NCI-H1694 (cell line): ENCODE measurements around the gene RASGRP2.

ENCODE experiments used
- DNase-seq: peaks from one replicate; lab custom pipeline; 2025; lab: John Stamatoyannopoulos, UW

The RASGRP2 gene

DNA sequence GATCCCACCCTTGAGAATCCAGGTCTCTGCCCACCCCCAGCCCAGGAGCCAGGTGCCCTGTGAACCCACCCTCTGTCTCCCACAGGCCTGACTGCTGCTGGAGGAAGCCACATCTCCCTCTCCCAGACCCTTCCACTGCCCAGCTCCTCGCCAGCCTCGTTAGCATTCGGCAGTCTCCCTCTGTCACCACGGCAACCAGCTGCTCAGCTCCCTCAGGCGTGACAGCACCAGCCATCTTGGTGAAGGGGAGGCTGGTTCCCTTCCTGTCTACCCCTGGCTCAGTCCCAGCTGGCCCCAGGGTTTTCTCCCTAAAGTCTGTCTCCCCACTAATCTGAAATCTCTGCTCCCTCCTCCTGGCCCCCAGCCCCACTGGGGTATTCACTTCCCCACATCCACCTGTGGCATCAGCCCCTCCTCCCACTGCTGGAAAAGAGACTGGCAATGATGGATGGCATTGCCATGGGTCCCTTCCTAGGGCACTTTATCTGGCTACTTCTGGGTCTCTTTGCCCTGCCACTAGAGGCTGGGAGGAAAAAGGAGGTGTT is 49.0 kb downstream of the RASGRP2 start:
- peak; percentile 9 for DNase-seq

DNA sequence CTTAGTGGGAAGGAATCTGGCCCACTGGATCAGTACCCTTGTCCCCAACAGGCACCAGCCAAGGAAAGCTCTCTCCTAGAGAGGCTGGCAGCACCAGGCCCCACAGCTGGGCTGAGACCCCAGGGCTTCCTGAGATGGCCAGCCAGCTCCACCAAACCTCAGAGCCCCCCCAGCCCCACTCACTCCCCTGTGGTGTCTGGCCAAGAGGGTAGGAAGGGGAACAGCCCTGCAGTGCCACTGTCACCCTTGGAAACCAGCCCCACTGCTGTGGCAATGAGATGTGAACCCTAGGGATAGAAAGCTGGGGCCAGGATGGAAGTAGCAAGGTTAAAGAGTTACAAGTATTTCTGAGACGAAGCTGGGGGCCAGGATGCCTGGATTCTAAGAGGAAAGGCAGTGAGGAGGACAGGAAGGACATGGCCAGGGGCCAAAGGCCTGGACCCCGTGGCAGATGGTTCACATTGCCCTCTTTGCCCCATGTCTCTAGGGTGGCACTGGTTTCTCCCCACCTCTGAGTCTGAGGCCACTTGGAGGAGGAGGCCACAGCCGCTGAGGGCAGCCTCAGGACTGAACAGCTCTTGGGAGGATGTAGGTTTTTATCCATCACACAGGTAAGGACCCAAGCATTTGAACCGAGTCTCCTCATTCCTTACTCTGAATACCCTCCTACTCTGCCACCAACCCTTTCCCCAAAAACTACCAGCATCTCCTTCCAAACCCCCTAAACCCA is 49.8 kb downstream of the RASGRP2 start:
- no peak for DNase-seq

DNA sequence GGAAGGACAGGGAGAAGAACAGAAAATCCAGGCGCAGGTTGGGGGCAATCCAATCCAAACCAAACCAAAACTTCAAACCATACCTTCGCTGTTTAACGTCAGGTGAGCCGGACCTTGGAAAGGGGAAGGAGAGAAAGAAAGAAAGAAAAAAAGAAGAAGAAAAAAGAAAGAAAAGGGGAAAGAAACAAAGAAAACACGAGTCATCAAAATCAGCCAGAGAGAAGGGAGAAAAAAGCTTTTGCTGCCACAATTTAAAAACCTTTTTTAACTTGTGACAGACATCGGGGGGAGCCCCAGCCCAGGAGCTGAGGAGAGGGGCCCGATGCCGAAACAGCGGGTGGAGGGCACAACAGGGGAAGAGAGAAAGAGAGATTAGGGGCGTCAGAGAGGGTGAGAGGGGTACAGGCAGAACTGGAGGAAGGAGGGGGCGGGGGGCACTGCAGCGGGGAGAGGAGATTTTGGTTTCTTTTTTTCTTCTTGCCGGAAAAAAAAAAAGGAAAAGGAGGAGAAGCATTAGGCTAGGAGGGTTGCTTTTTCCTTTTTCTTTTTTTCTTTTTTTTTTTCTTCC is 51.1 kb downstream of the RASGRP2 start:
- DNase-seq, result no peak

DNA sequence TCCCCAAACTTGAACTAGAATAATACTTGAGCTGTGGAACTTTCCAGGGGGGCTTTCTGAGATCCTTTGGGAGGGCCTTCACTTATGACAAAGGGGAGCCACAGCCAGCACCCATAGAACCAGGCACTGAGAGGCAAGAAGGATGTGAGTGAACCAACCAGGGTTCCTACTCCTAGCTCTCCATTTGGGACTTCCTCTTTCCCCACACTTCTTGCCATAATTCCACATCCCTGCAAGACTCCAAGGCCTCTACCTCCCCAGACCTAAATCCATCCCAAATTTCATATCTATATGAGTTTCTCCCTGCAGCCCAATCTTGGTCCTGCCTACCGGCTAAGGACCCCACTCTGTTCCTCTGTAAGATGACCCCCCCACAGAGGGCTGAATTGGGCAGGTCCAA is 52.4 kb downstream of the RASGRP2 start:
- no peak for DNase-seq

DNA sequence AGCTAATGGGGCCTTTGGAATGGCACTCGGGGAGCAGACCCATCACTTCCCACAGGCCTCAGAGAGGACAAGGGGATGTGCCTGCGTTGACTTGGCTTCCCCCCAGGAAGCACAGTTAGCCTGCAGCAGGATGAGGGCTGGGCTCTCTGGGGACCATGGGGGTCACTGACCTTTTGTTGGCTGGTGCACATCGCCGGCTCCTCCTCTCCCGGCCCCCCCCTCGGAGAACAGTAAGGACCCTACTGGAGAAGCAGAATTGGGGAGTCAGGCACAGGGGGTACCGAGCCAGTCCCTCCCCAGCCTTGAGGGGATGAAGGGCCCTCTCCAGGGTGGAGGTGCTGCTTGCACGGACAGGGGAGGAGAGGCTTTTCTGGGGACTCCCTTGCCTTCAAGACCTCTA is 53.7 kb downstream of the RASGRP2 start:
- DNase-seq, result no peak

DNA sequence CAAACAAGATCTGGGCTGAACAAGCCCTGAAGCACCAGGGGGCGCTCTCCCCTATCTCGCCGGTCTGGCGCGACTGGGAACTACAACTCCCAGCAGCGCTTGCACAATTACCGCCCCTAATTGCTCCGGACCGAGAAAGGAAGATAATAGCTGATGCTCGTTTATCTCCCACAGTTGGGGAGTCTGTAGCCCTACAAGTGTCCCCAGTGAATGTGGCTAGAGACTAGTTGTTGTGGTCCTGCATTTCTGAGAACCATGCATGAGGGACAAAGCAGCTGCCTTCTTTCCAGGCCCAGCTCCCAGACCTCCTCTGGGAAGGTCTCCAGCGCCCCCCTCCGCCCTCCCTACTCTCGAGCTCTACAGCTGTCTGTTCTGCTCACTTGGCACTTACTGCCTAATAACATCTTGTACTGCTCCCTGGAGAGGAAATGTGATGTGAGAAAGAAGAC is 55.4 kb downstream of the RASGRP2 start:
- DNase-seq, result peak; percentile 90

DNA sequence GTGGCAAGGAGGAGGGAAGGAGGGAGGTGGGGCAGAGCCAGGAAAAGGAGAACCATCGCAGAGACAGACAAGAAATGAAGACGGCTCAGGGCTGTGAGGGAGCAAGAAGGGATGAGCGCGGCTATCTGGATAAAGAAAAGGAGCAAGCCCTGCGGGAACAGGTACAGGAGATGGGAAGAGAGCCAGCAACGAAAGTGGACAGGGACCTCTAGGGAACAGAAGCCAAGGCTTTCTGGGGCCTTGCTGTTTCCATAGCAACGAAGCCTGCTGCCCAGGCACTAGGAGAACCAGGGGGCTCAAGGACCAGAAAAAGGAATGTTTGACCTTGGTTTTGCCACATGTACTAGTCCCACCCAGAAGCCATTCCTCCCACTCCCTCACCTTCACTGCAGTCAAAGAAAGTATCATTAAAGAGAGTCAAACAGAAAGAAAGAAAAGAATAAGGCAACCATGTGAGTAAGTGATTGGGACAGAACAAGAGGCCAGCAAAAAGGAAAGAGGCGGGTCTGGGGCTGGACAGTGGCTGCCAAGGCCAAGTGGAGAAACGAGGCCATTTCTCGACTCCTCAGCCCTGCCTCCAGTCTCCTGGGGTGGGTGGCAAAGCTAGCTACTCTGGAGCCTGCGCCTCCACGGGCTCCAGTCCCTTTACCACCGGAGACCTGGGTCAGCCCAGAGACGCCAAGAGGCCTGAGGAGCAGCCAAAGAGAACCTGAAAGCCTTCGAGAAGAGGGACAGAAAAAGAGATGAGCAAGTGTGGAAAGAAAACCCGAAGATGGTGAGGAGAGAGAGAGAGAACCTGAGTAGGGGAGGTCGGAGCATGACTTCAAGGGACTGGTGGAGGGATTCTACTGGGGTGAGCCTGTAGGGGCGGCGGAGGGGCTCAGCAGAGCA is 56.1 kb downstream of the RASGRP2 start:
- no peak for DNase-seq

DNA sequence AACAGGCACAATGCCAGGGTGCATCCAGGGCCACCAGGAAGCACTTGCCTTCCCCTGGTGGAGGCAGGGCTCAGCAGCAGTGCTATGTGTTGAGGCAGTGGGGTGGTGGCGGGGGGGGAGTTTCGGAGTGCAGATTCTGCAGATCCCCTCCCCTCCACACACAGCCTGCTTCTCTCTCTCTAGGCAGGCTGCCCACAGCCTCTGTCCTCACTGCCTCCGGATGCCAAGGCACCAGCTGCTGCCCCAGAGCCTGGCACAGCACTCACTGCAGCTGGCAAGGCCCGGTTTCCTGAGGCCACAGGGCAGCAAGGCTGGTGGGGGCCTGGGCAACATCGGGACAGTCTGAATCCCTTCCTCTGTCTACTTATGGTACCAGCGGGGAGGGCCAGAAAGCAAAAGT is 56.7 kb downstream of the RASGRP2 start:
- DNase-seq, result peak; percentile 77

DNA sequence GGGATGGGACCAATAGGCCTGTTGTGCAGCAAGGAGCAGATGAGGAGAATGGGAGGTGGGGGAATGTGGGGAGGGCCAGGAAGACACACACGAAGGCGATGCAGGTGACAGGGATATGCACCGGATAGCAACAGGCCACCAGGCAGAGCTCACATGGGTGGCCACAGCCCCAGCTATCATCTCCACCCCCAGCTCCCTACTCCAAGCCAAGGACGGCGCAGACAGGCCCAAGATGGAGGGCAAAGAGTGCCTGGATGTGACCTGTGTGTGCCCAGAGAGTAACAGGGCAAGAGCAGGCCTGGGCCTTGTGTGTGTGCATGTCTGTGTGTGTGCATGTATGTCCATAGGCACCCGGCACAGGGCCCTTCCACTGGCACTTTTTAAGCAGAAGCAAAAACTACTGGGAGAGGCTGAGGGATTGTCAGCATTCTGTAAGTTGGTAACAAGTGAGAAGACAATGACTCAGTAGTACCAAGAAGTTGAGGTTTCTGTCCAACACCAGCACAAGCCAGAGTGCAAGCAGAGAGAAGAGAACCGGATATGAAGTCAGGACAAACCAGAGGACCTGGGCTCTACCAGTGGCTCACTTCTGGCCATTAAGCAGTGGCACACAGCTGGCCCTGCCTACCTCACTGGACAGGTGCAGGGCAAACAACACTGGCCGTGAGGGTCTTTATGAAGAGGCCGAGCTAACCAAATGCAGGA is 57.3 kb downstream of the RASGRP2 start:
- DNase-seq, result no peak

DNA sequence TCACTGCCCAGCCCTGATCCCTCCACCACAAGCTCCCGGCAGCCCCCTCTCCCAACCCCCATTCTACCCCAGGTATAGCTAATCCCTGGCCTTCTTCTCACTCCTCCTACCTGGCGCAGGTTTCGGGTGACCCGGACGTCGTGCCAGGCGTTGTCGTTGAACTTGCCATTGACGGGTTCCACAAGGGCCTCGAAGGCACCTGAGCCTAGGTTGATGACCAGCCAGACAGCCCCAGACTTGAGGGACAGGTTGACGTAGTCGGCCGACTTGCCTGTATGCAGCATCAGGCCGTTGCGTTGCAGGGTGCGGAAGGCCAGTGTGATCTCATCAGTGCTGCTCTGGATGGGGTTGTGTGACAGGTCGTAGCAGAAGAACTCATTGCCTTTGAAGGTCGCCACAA is 58.4 kb downstream of the RASGRP2 start:
- DNase-seq, result no peak

DNA sequence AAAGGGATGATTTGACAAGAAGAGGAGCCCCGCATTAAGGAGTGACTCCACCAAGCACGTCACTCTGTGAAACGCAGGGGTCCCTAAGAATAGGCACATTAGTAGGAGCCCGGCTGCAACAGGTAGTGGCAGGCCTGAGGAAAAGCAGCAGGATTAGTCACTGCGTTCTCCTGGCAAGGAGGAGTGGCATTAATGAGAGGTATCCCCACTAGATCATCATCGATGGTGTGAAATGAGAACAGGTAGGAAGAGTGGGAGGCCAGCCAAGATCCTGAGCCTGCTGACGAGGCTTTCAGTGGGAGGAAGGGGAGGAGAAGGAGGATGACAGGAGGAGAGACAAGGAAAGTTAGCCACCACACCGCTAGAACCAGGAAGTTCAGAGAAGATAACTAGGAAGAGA is 59.6 kb downstream of the RASGRP2 start:
- no peak for DNase-seq

DNA sequence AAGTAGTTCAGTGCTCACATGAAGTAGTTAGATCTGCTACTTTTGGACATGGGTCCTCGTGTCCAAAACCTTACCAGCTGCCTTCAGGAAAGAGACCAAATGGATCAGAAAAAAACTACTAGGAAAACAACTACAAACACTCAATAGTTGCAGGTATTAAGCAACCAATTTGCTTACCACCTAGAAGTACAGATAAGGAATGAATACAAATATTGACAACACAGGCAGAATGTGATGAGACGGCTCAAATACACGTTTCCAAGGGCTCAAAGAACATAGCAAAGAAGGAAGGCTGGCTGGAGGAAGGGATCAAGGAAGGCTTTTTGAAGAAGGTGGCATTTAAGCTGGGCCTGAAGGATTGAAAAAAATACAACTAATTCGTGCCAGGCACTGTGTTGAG is 62.8 kb downstream of the RASGRP2 start:
- DNase-seq, result no peak

DNA sequence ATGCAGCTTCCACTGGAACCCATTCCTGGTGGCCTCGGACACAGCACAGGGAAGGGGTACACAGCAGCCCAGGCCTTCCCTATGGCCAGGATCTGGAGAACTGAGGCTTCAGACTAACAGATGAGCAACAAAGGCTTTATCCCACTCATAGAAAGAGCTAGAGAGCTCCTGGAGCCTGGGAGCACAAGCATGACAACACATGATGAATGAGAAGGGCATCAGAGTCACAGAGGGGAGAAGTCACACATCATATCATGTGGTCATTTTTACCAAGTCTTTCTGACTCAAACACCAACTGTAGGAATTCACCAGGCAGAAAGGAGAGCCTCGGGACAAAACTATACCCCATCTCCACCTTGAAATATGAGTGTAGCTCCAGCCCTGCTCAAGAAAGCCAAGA is 64.1 kb downstream of the RASGRP2 start:
- no peak for DNase-seq

DNA sequence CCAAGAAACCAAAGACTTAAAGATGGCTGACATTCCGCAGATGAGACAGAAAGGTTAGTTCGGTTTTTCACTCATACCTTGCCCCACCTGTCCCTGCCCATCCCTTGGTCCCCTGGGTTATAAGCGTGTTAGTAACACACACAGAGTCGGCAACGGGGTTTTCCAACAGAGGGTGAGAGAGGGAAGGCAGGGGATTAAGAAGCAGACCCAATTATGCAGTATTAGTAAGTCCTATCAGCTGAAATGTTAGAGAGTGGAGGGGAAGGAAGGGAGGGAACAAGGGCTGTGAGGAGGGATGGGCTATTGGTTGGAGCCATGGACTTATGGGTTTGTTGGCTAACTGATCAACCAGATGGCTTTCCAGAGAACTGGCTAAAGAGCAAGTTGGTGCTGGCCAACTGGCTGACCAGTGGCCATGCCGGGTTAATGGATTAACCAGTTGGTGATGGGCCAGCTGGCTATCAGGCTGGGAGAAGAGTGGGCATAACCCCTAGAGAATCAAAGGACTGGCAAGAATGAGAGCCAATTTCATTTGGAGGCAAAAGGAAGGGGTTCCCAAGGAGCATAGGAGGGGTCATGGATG is 66.4 kb downstream of the RASGRP2 start:
- no peak for DNase-seq
